Suppressor macrophage (primary cell): Measurements from ENCODE around the gene PLXNA2.

Source experiments
- DNase-seq, 4 experiments: peaks; one replicate each; pipeline ENCODE4 v3.0.0-alpha.2; 2020 to 2022
- total RNA-seq, 17 experiments: gene quantifications; one replicate each; lab custom pipeline; 2026; ENCODE audit warnings: mixed read lengths in 6 of 17, inconsistent platforms in 3 of 17; lab: John Stamatoyannopoulos, UW

The PLXNA2 gene, protein sequence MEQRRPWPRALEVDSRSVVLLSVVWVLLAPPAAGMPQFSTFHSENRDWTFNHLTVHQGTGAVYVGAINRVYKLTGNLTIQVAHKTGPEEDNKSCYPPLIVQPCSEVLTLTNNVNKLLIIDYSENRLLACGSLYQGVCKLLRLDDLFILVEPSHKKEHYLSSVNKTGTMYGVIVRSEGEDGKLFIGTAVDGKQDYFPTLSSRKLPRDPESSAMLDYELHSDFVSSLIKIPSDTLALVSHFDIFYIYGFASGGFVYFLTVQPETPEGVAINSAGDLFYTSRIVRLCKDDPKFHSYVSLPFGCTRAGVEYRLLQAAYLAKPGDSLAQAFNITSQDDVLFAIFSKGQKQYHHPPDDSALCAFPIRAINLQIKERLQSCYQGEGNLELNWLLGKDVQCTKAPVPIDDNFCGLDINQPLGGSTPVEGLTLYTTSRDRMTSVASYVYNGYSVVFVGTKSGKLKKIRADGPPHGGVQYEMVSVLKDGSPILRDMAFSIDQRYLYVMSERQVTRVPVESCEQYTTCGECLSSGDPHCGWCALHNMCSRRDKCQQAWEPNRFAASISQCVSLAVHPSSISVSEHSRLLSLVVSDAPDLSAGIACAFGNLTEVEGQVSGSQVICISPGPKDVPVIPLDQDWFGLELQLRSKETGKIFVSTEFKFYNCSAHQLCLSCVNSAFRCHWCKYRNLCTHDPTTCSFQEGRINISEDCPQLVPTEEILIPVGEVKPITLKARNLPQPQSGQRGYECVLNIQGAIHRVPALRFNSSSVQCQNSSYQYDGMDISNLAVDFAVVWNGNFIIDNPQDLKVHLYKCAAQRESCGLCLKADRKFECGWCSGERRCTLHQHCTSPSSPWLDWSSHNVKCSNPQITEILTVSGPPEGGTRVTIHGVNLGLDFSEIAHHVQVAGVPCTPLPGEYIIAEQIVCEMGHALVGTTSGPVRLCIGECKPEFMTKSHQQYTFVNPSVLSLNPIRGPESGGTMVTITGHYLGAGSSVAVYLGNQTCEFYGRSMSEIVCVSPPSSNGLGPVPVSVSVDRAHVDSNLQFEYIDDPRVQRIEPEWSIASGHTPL (N-terminal part only)
- total RNA-seq = 2.1 to 18.2 (median 11.5) reads per million in 17 experiments

DNA sequence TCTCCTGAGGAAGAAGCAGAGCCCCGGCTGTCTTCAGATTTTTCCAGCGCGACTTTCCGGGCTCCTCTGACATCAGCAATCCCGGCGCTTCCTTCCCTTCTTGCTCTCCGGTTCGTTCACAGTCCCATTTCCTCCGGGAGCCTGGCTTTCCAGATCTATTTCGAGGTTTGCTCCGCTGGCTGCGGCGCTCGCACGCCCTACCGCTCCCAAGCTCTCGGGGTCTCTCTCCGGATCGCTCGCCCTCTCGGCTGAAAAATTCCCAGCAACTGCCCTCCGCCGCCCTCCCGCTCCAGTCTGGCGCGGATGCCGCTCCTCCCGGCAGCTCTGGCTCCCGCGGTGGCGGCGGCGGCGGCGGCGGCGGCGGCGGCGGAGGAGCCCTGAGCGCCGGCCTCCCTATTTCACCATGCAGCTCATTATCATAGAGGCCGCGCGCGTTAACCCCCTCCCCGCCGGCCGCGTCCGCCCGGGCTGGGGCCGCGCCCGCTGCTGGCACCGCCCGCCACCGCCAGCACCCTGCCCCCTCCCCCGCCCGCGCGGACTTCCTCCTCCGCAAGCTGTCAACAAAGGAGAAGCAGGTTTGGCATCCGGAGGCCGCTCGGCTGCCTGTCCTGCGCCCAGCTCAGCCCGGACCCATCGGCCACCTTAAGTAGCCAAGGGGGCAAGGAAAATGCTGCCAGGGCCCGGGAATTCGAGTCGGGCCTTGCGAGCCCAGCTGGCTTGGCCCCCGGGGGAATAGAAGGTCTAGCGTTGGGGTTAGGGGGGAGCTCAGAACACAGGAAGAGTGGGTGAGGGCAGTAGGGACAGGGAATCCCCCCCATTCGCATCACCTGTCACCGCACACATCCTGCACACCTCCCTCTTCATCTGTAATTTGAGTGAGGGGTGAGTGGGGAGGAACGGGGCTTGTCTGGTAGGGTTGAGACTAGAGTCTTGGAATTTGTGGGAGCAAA, at the start of gene PLXNA2:
TSS of gene PLXNA2 (minus strand) at position 418 of the 950 bp plus-strand sequence. CDS start 26,462 bp downstream, outside the sequence.
- peak; percentile 79 to 93 (median 89) for DNase-seq

DNA sequence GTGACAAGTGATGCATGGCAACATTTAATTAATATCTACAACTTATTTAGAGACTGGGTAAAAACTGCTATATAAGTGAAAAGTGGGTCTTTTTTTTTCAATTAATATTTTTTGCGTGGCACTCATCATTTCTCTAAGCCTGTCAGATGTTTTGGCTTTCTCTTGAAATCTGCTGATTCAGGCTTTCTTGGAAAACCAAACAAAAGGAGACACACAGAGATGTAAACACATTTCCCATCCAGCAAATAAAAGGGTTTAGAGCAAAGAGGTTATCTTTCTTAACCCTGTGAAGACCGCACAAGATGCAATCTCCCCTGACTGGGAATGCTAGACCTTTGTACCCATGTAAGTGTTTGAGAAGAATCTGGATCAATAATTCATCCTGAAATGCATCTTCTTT, 48.7 kb upstream of the PLXNA2 start:
- no peak for DNase-seq

DNA sequence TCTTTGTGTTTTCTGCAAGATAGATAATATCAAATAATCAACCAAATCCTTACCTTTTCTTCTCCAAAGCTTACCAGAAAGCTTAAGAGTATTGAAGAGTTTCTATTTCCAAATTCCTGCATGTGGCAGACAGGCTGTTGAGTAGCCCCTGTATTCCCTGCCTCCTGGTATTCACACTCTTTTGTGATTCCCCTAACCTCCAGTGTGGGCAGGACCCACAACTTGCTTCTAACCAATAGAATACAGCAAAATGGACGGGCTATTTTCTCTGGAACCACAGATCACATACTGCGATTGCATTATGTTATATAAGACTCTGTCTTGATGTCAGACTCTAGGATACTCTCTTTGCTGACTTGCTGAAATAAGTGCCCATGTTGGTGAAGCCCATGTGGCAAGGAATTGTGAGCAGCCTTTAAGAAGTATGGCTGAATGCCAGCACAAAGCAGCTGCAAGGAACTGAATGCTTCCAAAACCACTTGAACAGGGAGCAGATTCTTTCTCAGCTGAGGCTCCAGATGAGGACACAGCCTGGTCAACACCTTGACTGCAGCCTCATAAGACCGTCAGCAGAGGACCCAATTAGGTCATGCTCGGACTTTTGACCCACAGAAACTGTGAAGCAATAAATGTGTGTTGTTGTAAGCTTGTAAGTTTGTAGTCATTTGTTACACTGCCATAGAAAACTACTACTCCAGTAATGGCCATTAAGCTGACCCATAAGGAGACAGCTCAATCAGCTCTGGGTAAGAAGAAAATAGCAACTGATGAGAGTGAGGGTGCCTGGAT, 47.9 kb upstream of the PLXNA2 start:
- DNase-seq = no peak

DNA sequence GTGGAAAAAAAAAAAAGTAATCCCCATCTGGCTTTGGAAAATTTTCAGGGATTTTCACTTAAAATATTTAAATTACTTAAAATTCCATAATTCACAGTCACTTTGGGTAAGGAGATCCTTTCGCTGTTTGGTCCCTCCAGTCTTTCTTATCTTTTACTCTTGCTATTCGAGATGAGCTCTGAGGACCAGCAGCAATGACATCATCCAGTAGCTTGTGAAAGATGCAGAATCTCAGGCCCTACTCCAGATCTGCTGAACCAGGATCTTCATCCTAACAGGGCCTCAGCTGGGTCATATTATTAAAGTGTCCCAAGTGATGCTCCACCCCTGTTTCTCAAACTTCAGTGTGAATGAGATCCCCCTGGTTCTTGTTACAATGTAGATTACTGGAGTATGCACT, 46.9 kb upstream of the PLXNA2 start:
- no peak for DNase-seq

DNA sequence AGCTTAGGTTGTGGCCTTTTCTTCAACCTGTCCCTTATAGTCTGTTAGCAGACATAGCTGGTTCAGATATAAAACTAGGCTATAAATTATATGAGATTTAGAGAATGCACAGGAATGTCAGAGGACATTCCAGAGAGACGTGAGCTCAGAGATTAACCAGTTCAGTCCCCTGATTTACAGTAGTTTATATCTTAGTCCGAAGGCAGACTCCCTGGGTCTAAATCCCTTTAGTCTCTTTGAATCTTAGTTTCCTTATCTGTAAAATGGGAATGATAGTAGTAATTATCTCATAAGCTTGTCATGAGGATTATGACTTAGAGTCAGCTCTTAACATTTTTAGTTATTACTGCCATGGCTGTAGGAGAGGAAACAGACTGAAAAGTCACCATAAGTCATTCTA, 45.5 kb upstream of the PLXNA2 start:
- DNase-seq = no peak

DNA sequence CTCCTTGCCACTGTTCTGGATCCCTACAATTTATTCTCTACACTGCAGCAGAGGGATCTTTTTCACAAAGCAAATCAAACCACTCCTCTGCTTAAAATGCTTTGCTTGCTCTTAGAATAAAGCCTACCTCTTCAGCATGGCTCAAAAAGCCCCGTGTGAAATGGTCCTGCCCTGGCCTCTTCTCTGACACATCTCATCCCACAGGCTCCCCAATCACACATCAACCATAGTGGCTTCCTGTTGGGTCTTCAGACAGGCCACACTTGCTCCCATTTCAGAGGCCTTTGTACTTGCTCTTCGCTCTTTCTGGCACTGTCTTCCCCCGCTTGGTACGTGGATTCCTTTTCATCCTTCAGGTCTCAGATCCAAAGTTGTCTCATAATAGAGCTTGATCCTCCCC, 44.3 kb upstream of the PLXNA2 start:
- no peak for DNase-seq

DNA sequence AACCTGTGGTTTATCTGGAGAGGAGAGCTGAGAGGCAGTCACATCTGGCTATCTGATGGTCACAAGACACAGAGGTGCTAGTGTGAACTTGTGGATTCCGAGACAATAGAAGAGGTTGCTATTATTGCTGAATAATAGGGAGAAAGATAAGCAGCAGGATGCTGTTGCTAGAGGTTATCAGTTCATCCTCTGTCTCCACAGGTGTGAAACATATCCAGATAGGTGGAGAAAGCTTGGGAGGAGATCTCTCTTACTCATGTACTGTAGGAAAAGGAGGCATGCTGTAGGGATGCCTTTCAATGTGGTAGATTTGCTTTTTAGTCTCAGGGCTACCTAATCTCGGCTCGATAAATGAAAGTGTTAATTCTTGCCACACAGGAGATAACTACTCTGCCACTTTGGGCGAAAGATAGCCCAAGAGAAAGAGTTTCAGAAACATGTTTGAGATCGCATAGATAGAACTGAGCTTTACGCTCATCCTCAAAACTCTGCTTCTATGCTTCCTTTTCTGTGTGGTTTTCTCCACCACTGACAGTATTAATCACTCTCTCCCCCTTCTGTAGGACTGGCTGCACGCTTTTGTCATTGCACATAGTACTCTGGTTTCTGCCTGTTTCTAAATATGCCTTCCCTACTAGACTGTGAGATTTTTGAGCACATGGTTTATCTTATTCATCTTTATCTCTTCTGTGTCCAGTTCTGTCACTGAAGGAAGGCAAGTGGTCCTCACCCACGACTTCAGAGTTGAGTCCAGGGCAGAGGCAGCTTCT, 36.7 kb upstream of the PLXNA2 start:
- no peak for DNase-seq

DNA sequence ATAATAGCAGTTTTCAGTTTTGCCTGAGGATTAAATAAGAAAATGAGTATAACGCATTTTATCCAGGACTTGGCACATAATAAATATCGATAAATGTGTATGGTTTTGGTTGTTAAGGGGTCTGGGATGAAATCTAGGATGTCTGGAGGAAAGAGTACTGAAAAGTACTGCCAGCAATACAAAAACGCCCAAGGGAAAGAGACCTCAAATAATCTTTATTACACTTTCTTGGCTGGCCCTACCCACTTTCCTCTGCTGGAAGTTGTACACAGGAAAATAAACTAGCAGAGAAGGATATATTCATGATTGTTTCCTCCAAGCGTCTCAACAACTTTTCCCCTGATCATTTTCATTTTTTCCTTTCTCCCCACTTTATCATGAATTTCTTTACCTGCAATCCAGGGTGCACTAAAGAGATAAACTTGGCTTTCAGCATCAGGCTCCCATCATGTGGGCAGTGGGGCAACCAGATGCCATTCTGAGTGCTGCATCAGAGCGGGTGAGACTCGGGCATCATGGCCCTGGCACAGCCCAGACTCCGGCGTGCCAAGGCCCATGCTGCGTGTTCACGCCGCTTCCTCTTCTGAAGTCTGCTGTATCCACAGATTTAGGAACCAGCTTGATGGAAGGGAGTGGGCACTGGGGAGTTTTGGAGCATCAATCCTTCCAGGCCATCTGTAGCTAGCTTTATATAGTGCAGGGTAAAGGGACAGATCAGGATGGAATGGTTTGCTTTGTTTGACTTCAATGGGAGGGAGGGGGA, 35.8 kb upstream of the PLXNA2 start:
- DNase-seq = no peak

DNA sequence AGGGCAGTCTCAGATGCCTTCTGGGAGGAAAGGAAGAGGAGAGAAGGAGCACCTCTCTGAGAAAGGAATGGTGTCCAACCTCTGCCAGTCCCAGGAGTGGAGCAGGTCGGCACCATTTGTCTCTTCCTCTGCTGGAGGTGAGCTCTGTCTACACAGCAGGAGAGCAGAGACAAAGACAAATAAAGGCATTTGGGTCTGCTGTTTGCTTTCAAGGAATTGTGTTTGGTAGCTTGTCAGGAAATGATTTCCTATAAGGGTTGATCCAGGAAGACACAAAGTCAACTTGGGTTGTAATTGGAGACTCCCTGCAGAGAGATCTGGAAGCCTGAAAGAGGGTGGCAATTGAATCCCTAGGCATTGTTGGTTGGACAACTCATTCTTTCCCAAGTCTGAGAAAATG, 34.5 kb upstream of the PLXNA2 start:
- no peak for DNase-seq

DNA sequence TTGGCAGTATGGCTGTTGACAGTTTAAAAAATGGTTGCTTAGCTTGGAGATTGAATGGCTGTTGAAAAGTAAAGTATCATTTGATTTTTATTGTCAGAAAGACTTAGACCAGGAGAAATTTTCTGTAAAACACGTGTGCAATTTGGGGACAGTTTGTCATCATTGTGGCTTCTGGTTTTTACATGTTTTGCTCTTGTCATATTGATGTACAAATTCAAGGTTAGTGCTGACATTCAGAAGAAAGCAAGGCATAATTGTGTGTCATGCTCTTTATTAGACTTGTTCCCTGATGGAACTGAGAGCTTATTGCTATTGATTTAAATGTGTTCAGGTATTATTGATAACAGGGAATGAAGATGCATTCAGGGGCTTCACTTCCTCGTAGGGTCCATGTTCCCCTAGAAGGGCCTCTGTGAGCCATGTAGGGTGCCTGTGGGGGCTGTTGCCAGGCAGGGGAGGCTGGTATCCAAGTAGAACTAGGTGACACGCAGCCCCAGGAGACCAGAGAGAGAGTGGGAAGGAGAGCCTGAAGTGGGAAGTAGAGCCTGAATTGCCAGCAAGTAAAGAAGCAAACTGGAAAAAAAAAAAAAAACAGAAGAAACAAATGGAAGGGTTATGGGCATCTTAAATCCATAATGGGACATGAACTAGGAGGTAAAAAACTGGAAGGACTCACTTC, 32.7 kb upstream of the PLXNA2 start:
- DNase-seq = no peak

DNA sequence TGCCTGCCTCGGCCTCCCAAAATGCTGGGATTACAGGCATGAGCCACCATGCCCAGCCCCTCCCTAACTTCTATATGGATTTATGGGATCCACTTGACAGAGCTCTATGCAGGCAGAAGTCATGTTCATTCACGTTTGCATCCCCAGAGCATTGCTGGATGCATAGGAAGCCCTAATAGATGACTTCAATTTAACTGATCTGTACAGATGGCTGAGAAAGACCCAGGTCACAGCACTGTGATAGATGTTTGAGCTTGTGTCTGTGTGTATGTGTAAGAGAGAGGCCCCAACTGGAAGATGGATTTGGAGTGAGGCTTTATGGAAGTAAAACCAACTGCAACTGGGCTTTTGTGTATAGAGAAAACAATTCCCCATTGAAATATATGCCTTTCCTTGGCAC, 30.9 kb upstream of the PLXNA2 start:
- DNase-seq = no peak

DNA sequence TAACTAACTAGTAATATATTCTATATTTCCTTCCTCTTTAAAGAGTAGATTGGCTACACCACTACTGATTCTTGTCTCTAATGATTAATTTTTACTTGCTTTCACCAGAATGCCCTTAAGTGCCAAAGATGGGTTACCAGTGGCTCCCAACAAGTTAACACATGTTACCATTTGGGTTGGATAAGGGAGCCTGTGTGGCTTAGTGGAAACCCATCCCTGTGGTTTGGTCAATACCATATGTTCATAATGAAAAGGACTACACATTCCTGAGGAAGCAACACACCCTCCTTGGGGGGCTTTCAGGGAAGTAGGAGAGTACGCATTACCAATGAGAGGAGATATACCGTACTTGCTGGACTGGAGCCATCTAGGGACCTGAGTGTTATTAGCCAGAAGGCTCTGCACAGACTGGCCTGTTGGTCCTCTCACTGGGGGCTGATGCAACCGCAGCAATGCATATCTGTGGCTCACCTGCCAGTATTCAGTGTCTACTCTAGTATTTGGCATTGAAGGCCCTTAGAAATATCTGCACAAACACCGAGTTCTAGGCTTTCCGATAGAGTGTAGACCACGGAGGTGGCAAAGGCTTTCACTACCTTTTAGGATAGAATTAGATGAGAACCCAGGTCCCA, 29.3 kb upstream of the PLXNA2 start:
- DNase-seq = no peak

DNA sequence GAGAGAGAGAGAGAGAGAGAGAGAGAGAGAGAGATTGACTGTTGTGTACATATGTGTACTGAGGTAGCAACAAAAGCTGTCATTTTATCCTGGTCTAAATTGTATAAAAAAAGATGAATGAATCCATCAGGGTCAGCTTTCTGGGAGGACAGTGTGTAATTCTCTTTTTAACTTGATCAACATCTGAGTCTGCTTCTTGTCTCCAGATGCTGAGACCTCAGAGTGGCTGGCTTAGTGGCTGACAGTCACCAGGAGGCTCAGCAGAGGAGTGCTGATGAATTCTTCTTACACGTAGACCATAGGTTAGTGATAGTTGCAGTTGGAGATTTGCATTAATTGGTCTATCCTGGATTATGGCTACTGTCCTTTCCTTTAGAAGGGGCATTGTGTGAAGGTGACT, 28.5 kb upstream of the PLXNA2 start:
- DNase-seq = no peak

DNA sequence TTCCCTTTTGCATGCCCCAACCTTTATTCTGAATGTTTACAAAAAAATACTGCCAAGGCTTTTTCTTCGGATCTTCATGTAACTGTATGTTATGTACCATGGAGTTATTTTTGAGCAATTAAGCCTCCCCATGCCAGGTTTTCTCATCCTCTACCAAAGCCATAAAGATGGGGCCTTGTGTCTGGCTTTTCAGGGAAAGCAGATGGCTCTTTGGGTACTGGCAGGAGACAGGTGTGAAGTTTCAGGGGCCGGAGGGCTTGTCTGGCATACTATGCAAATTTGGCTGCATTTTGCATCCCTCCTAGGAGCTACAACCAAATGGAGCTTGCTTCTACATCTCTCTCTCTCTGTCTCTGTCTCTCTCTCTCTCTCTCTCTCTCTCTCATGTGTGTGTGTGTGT, 28.1 kb upstream of the PLXNA2 start:
- no peak for DNase-seq

DNA sequence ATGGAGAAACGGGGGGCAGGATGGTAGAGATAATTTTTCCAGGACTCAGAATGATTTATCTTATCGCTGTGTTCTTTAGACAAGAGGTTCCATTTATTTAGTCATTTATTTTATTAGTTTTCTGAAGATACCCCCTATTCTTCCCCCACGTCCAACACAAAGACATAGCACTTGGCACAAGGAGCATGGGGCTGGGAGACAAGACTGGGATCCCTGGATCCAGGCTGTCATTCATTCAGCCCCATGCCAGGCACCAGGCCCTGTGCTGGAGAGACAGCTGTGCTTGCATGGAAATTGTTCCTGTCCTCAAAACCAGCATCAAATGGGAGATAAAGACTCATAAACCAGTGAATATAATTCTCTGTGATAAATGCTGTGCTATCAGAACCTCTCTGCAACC, 27.1 kb upstream of the PLXNA2 start:
- DNase-seq = no peak

DNA sequence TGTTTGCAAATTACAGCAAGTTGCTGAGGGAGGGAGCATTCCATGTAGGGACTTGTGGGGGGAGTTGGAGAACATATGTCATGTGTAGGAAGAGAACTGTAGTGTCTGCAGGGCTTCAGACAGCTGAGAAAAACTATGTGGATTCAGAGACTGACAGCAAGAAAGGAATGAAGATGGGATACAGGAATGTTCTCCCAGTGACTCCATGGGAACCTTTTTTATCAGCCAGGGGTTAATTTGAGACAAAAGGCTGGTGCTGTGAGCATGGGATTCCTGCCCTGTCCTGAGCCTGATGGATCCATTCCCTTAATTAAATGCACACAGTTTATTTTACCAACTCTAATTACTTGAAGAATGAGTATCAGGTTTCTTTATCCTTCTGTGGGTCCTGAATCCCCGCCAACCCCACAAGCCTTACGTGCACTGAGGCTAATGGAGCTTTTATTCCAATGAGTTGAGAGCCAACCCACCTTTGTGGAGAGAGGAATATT, 26.5 kb upstream of the PLXNA2 start:
- no peak for DNase-seq

DNA sequence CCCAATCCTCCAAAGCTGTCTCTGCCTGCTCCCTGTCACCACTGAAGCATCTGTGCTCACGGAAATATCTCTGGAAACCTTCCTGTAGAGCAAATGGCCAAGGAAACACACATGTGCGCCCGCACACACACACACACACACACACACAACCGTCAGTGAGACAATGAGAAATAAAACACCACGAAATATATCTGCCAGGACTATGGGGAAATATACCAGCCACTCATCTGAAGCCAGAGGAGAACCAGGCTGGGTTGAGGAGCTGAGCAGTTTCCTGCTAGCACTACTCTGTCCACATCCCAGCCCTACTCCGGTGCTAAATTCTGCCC, 25.1 kb upstream of the PLXNA2 start:
- DNase-seq = no peak

DNA sequence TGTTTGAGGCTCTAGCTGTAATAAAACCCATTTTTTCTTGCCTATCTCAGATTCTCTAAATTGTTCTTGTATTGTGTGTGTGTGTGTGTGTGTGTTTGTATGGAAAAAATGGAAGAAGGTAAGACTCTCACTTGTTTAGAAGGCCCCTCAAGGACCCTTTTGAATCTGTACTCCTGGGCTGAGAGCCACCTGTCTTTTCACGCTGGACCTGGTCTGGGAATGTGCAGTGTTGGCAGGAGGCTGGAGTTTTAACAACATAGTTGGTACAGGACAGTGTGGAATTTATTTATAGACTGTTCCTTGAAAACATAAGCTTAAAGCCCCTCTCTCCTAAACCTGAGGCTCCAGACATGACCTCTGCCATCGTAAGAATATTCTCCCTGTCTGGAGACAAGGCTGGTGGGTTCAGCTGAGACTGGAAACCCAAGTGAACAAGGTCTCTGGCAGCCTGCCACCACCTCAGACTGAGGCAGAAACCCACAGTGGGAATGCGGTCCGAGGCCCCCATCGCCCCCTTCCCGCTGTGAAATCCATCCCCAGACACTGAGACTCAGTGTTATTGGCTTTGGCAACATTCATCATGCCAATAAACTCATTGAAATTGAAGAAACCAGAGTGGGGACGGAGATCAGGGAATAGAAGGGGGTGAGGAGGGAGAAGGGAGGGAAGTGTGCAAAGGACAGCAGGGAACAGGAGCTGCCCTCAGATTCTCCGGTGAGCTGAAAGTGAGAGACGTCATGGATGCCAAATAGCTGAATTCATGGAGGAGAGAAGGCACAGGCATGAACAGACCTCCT, 24.6 kb upstream of the PLXNA2 start:
- no peak for DNase-seq
